SK-N-SH treated with all-trans-retinoic acid at 6 μM for 48 hours (cell line): Measurements from ENCODE around the gene PIMREG.
A peak's percentile ranks its signal among the peaks of the same experiment; 100 is the strongest.

Experiments
- ATAC-seq: fragments of 200-7000 bp; cut with Tn5 transposase; 3 replicates; pipeline ENCODE4 v1.9.1; 2020; ENCODE audit warnings: mild to moderate bottlenecking, moderate library complexity
- ARNTL ChIP-seq: fragments of 450-650 bp; formaldehyde crosslinking; IDR thresholded peaks from 2 replicates; pipeline ENCODE4 v1.5.0; 2020; ENCODE audit warnings: low read depth, mild to moderate bottlenecking, moderate library complexity, borderline replicate concordance
- BACH2 ChIP-seq: fragments of 250-450 bp; sonication (Bioruptor Pico); IDR thresholded peaks from 2 replicates; pipeline ENCODE4 v1.9.0; 2021; ENCODE audit warnings: mild to moderate bottlenecking, borderline replicate concordance
- CREB5 ChIP-seq: fragments of 250-450 bp; sonication (Bioruptor Pico); IDR thresholded peaks from 2 replicates; pipeline ENCODE4 v1.5.1; 2020; ENCODE audit warnings: low read depth, mild to moderate bottlenecking, moderate library complexity
- CSDC2 ChIP-seq: fragments of 250-450 bp; sonication (Bioruptor Pico); IDR thresholded peaks from 2 replicates; pipeline ENCODE4 v1.5.0; 2020; ENCODE audit warnings: mild to moderate bottlenecking, moderate library complexity
- CSRNP3 ChIP-seq: fragments of 250-450 bp; sonication (Bioruptor Pico); IDR thresholded peaks from 2 replicates; pipeline ENCODE4 v1.5.1; 2021; ENCODE audit warnings: mild to moderate bottlenecking, moderate library complexity
- ESRRG ChIP-seq: fragments of 250-450 bp; sonication (Bioruptor Pico); IDR thresholded peaks from 2 replicates; pipeline ENCODE4 v1.6.1; 2021; ENCODE audit warnings: mild to moderate bottlenecking
- ISL1 ChIP-seq: fragments of 250-450 bp; sonication (Bioruptor Pico); IDR thresholded peaks from 2 replicates; pipeline ENCODE4 v2.1.2; 2022; ENCODE audit warnings: mild to moderate bottlenecking, moderate library complexity
- POU6F1 ChIP-seq: fragments of 250-450 bp; sonication (Bioruptor Pico); IDR thresholded peaks from 2 replicates; pipeline ENCODE4 v1.8.0; 2021; ENCODE audit warnings: low read depth, mild to moderate bottlenecking, moderate library complexity, borderline replicate concordance
- RARB ChIP-seq: fragments of 250-450 bp; sonication (Bioruptor Pico); IDR thresholded peaks from 2 replicates; pipeline ENCODE4 v1.8.0; 2021; ENCODE audit warnings: mild to moderate bottlenecking, moderate library complexity
- SNAI2 ChIP-seq: fragments of 250-450 bp; sonication (Bioruptor Pico); IDR thresholded peaks from 2 replicates; pipeline ENCODE4 v1.5.0; 2020; ENCODE audit warnings: mild to moderate bottlenecking, moderate library complexity
- TCF4 ChIP-seq: fragments of 250-450 bp; sonication (Bioruptor Pico); IDR thresholded peaks from 2 replicates; pipeline ENCODE4 v1.8.0; 2021; ENCODE audit warnings: mild to moderate bottlenecking, moderate library complexity, borderline replicate concordance
- TOX ChIP-seq: fragments of 250-450 bp; sonication (Bioruptor Pico); IDR thresholded peaks from 2 replicates; pipeline ENCODE4 v1.8.0; 2021; ENCODE audit warnings: mild to moderate bottlenecking, moderate library complexity, borderline replicate concordance
- TSHZ2 ChIP-seq: fragments of 250-450 bp; sonication (Bioruptor Pico); IDR thresholded peaks from 2 replicates; pipeline ENCODE4 v1.5.0; 2020; ENCODE audit warnings: mild to moderate bottlenecking, moderate library complexity
- ZC3H10 ChIP-seq: fragments of 250-450 bp; sonication (Bioruptor Pico); IDR thresholded peaks from 2 replicates; pipeline ENCODE4 v1.5.1; 2021; ENCODE audit warnings: mild to moderate bottlenecking, moderate library complexity
- ZFP3 ChIP-seq: fragments of 250-450 bp; sonication (Bioruptor Pico); IDR thresholded peaks from 2 replicates; pipeline ENCODE4 v1.5.0; 2020; ENCODE audit warnings: mild to moderate bottlenecking, moderate library complexity
- ZNF565 ChIP-seq: fragments of 450-650 bp; formaldehyde crosslinking; conservative IDR thresholded peaks from 2 replicates; pipeline ENCODE4 v1.5.0; 2020; ENCODE audit warnings: low read depth, mild to moderate bottlenecking, moderate library complexity
- ZNF70 ChIP-seq: fragments of 450-650 bp; formaldehyde crosslinking; IDR thresholded peaks from 2 replicates; pipeline ENCODE4 v1.5.0; 2020; ENCODE audit warnings: mild to moderate bottlenecking, moderate library complexity
- ZNF8 ChIP-seq: fragments of 450-650 bp; formaldehyde crosslinking; IDR thresholded peaks from 2 replicates; pipeline ENCODE4 v1.5.0; 2020; ENCODE audit warnings: mild to moderate bottlenecking, moderate library complexity

The PIMREG gene

GRCh38 chr17:6472517-6472916 lies 28.3 kb downstream of the PIMREG start:
- ATAC-seq, result peak; percentile 10
- TF ChIP-seq TCF4, result no peak
- no peak for TF ChIP-seq ZC3H10
- no peak for TF ChIP-seq ZNF70 (CRISPR knock-in tag)
- no peak for TF ChIP-seq ARNTL (CRISPR knock-in tag)
- TF ChIP-seq ZNF8 (CRISPR knock-in tag), result no peak

- TF ChIP-seq CSRNP3 (CRISPR knock-in tag), result no peak
- TF ChIP-seq BACH2 (CRISPR knock-in tag), result no peak
- TF ChIP-seq SNAI2 (CRISPR knock-in tag), result no peak
- TF ChIP-seq TCF4, result no peak
- no peak for TF ChIP-seq TOX
- no peak for TF ChIP-seq ARNTL (CRISPR knock-in tag)
- TF ChIP-seq RARB (CRISPR knock-in tag), result no peak
- TF ChIP-seq, all 23 proteins: peak for 0
- peak; percentile 91 for ATAC-seq
These were observed 29.0 kb downstream of the PIMREG start for GRCh38 chr17:6473128-6473767.

- TF ChIP-seq BACH2 (CRISPR knock-in tag) (no peak), ESRRG (no peak), CSDC2 (CRISPR knock-in tag) (no peak), SNAI2 (CRISPR knock-in tag) (no peak), RARB (CRISPR knock-in tag) (no peak), ZFP3 (CRISPR knock-in tag) (no peak), ARNTL (CRISPR knock-in tag) (no peak), ZNF8 (CRISPR knock-in tag) (no peak), CREB5 (CRISPR knock-in tag) (no peak)
- no peak for ATAC-seq
These were observed 30.1 kb downstream of the PIMREG start for GRCh38 chr17:6474376-6474775.

GRCh38 chr17:6474906-6475305 lies 30.7 kb downstream of the PIMREG start:
- TF ChIP-seq SNAI2 (CRISPR knock-in tag), result no peak

GRCh38 chr17:6475411-6475810 lies 31.2 kb downstream of the PIMREG start:
- TF ChIP-seq ZFP3 (CRISPR knock-in tag) (no peak), TCF4 (no peak), TOX (no peak), ZC3H10 (no peak), CSRNP3 (CRISPR knock-in tag) (no peak), ARNTL (CRISPR knock-in tag) (no peak), POU6F1 (no peak), ZNF565 (CRISPR knock-in tag) (no peak), SNAI2 (CRISPR knock-in tag) (no peak), ISL1 (CRISPR knock-in tag) (no peak), BACH2 (CRISPR knock-in tag) (no peak)
- no peak for ATAC-seq

More at GRCh38 chr17:6474906-6475305, 30.7 kb downstream of the PIMREG start:
- no peak for ATAC-seq

GRCh38 chr17:6476076-6476809 lies 32.0 kb downstream of the PIMREG start:
- TF ChIP-seq TSHZ2 (CRISPR knock-in tag) (no peak), CSDC2 (CRISPR knock-in tag) (no peak), ARNTL (CRISPR knock-in tag) (no peak)
- ATAC-seq, result no peak
